Measurements from ENCODE around the gene GRAMD1A.

The GRAMD1A gene

DNA sequence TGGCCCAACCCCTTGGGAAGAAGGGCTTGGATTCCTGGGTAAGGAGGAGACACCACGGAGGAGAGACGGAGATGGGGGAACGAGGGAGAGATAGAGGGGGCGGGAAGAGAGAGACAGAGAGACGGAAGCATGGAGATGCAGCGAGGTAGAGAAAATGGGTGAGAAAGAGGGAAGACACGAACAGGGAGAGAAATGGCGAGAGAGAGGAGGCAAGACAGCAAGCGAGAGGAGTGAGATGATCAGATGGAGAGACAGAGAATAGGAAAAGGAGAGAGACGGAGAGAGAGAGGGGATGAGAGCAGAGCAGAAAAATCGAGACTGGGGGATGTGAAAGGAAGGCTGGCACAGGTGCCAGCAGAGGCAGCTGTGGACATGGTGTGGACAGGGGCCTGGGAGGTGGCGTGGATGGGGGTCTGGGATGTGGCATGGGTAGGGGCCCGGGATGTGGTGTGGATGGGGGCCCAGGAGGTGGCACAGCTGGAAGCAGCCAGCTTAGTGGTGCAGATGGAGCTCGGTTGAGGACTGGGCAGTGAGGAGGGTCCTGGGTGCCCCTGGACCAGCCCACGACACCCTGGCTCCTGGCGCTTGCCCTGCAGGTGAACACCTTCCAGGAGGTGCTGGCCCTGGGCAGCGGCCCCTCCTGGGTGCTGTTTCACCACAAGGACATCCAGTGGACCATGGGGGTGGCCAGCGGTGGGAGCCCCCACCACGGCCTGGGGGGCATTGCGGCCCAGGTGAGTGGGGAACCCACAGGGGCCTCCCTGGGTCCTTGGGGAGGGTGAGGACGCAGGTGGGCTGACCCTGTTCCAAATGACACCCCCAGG lies 75.3 kb downstream of the GRAMD1A start:
- Mint-ChIP-seq H3K27ac (peak overlapping the region; percentile 6), H3K4me1 (peaks cover 25 to 38% of the 10 kb centered on the region in 2 donors), H3K36me3 (no peaks in the 10 kb centered on the region), H3K27me3 (no peaks in the 10 kb centered on the region), H3K4me3 (no peak overlapping the region), H3K9me3 (peaks cover 0 to 2% of the 10 kb centered on the region in 2 donors)
- ATAC-seq (replicated peaks) (no peak), DNase-seq (no peak)

DNA sequence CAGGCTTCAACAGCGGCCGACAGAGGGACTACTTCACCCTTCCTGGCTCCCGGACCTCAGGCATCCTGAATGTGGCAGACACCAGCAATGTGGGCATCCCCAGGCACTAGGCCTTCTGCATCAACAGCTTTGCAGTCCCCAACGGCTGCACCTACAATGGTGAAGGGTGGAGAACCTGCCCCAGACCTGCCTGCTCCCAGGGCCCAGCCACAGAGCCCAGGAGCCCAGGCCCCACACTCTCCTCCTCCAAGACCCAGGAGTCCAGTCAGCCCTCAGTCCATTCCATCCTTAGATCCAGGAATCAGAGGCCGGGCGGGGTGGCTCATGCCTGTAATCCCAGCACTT lies 75.9 kb downstream of the GRAMD1A start:
- Mint-ChIP-seq H3K4me3 (no peak overlapping the region), H3K9me3 (no peaks in the 10 kb centered on the region), H3K36me3 (no peaks in the 10 kb centered on the region), H3K4me1 (peaks cover 25 to 38% of the 10 kb centered on the region in 2 donors), H3K27me3 (no peaks in the 10 kb centered on the region), H3K27ac (no peak overlapping the region)
- ATAC-seq (replicated peaks) = no peak
- DNase-seq = no peak
